ENCODE data around the gene FAM83C.

- TF ChIP-seq CTCF (IDR thresholded peaks at IDR 0.05) (no peak), POLR2A (IDR thresholded peaks at IDR 0.05) (no peak)
Observed at GRCh38 chr20:35319871-35320197, 27.6 kb upstream of the FAM83C start.
